ENCODE measurements around the gene AAK1.

The AAK1 gene

DNA sequence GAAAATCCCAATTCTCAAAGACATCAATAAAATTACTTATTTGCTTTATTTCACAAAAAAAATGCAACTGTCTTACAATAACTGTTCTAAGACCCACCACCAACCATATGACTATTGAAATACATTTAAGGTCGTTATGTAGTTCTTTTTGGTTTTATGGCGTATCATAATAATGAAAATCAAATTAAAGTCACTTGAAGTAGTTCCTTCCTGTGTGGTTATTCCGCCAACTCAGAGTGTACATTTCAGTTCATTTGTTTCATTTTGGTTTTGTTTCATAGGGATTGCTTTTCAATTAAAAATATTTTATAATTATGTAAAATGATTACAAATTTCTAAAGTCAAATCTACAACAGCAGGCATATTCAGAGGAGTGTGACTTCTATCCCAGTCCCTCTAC lies 45.9 kb upstream of the AAK1 start:
- Histone ChIP-seq H2AFZ (ENCODE audit: low read depth, low read length, severe bottlenecking) (no peak overlapping the region), H3K27ac (ENCODE audit: low read depth, low read length) (no peak overlapping the region), H3F3A (ENCODE audit: insufficient read depth) (no peaks in the 10 kb centered on the region), H3K36me3 (ENCODE audit: low read length) (no peaks in the 10 kb centered on the region), H3K9me3 (ENCODE audit: insufficient read depth, low read length) (no peaks in the 10 kb centered on the region), H3K4me2 (ENCODE audit: low read depth, low read length, poor library complexity, severe bottlenecking) (no peak overlapping the region), H3K27me3 (ENCODE audit: low read length) (no peaks in the 10 kb centered on the region), H4K20me1 (ENCODE audit: low read depth, low read length) (no peaks in the 10 kb centered on the region), H3K9me2 (replicated peaks; ENCODE audit: insufficient read depth, low read length) (no peaks in the 10 kb centered on the region), H3K9ac (ENCODE audit: low read length) (no peak overlapping the region), H3K4me3 (ENCODE audit: insufficient read depth, low read length, poor library complexity, severe bottlenecking) (no peak overlapping the region), H3K79me2 (ENCODE audit: insufficient read depth, low read length) (no peaks in the 10 kb centered on the region)
- TF ChIP-seq, protein P1, sequence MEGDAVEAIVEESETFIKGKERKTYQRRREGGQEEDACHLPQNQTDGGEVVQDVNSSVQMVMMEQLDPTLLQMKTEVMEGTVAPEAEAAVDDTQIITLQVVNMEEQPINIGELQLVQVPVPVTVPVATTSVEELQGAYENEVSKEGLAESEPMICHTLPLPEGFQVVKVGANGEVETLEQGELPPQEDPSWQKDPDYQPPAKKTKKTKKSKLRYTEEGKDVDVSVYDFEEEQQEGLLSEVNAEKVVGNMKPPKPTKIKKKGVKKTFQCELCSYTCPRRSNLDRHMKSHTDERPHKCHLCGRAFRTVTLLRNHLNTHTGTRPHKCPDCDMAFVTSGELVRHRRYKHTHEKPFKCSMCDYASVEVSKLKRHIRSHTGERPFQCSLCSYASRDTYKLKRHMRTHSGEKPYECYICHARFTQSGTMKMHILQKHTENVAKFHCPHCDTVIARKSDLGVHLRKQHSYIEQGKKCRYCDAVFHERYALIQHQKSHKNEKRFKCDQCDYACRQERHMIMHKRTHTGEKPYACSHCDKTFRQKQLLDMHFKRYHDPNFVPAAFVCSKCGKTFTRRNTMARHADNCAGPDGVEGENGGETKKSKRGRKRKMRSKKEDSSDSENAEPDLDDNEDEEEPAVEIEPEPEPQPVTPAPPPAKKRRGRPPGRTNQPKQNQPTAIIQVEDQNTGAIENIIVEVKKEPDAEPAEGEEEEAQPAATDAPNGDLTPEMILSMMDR (IDR thresholded peaks at IDR 0.05; ENCODE audit: insufficient read depth, low read length, poor library complexity, severe bottlenecking), result no peak
- no peak for TF ChIP-seq EZH2phosphoT487 (conservative IDR thresholded peaks at IDR 0.05; ENCODE audit: low read length)

DNA sequence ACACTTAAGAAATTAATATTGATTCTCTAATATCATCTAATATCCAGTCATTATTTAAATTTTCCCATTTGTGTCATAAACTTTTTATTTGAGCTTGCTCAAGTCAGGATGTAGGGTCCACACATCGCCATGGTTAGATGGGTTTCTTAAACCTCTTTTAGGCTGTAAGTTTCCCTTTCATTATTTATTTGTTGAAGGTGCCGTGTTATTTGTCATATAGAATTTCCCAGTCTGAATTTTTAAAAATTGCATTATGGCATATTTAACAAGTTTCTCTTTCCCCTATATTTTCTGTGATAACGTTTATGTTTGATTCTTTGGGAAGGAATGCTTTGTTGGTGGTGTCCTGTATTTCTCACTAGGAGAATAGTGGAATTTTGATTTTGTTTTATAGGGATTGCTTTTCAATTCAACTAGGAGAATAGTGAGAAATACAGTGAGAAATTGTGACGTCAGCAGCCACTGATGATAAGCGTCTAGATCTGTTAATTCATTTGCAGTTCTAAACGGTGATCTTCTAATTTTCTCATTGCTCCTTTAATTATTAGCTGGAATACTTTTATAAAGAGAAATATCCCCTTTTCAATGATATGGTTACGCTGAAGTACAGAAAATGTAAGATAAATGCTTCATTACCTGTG lies 44.6 kb upstream of the AAK1 start:
- Histone ChIP-seq H3K4me3 (ENCODE audit: insufficient read depth, low read length, poor library complexity, severe bottlenecking) (no peak overlapping the region), H2AFZ (ENCODE audit: low read depth, low read length, severe bottlenecking) (no peak overlapping the region), H3K36me3 (ENCODE audit: low read length) (no peaks in the 10 kb centered on the region), H4K20me1 (ENCODE audit: low read depth, low read length) (no peaks in the 10 kb centered on the region), H3K9me2 (replicated peaks; ENCODE audit: insufficient read depth, low read length) (no peaks in the 10 kb centered on the region), H3K79me2 (ENCODE audit: insufficient read depth, low read length) (no peaks in the 10 kb centered on the region), H3K27ac (ENCODE audit: low read depth, low read length) (no peak overlapping the region), H3F3A (ENCODE audit: insufficient read depth) (no peaks in the 10 kb centered on the region), H3K9me3 (ENCODE audit: insufficient read depth, low read length) (no peaks in the 10 kb centered on the region), H3K9ac (ENCODE audit: low read length) (no peak overlapping the region), H3K27me3 (ENCODE audit: low read length) (no peaks in the 10 kb centered on the region), H3K4me2 (ENCODE audit: low read depth, low read length, poor library complexity, severe bottlenecking) (no peak overlapping the region)
- TF ChIP-seq EZH2phosphoT487 (conservative IDR thresholded peaks at IDR 0.05; ENCODE audit: low read length), result no peak
- TF ChIP-seq, protein P1 (IDR thresholded peaks at IDR 0.05; ENCODE audit: insufficient read depth, low read length, poor library complexity, severe bottlenecking), result no peak

DNA sequence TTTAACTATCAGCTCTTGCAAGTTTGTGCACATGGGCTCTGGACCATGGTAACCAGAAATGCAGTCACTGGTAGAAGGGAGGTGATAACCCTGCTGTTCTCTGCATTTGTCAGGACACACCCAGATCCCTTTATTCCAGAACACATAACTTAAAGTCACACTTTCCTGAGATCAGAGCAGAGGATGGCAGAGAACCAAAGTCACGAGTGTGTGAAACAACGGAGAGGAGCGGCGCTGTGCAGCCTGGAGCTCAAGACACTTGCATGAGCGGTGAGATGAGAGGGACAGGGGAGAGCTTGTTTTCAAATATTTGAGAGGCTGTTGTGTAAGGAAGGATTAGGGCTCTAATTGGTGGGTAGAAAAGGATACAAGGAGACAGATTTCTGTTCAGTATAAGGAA lies 43.3 kb upstream of the AAK1 start:
- TF ChIP-seq, protein P1 (IDR thresholded peaks at IDR 0.05; ENCODE audit: insufficient read depth, low read length, poor library complexity, severe bottlenecking), result no peak
- TF ChIP-seq EZH2phosphoT487 (conservative IDR thresholded peaks at IDR 0.05; ENCODE audit: low read length), result no peak
- Histone ChIP-seq H3K27me3 (ENCODE audit: low read length) (no peaks in the 10 kb centered on the region), H3K79me2 (ENCODE audit: insufficient read depth, low read length) (no peaks in the 10 kb centered on the region), H3K4me3 (ENCODE audit: insufficient read depth, low read length, poor library complexity, severe bottlenecking) (no peak overlapping the region), H3K36me3 (ENCODE audit: low read length) (no peaks in the 10 kb centered on the region), H3K27ac (ENCODE audit: low read depth, low read length) (no peak overlapping the region), H3F3A (ENCODE audit: insufficient read depth) (no peaks in the 10 kb centered on the region), H3K9ac (ENCODE audit: low read length) (no peak overlapping the region), H2AFZ (ENCODE audit: low read depth, low read length, severe bottlenecking) (no peak overlapping the region), H3K9me3 (ENCODE audit: insufficient read depth, low read length) (no peaks in the 10 kb centered on the region), H4K20me1 (ENCODE audit: low read depth, low read length) (no peaks in the 10 kb centered on the region), H3K4me2 (ENCODE audit: low read depth, low read length, poor library complexity, severe bottlenecking) (no peak overlapping the region), H3K9me2 (replicated peaks; ENCODE audit: insufficient read depth, low read length) (no peaks in the 10 kb centered on the region)
